Activated naive CD8-positive, alpha-beta T cell treated with anti-CD3 and anti-CD28 coated beads, Interleukin-2, amount 10 ng/mL, durations not matched to agents 7 days and 5 days (primary cell): ENCODE results near the gene HACD2. TPM values are rescaled to one million over a fixed set of nuclear protein-coding genes. Genes with fewer than 3 reads are reported as not detected.
"Not testable (repeated sequence)": the region's sequence is repeated elsewhere in the genome, so short reads cannot be mapped to it uniquely, and the experiment has no call there.

Source experiments
- ATAC-seq: fragments of 150-1000 bp; cut with Tn5 transposase; one replicate; pipeline ENCODE4 v1.10.0; 2021; ENCODE audit warnings: low read depth, moderate library complexity
- POLR2A ChIA-PET: fragments of 350-600 bp; sonication (Branson Sonifier 250); formaldehyde crosslinking; loops from one replicate; lab custom pipeline; 2021; ENCODE audit warnings: antibody characterized with exemption; lab: Charles Lee
- DNase-seq: peaks from one replicate; pipeline ENCODE4 v3.0.0; 2021
- H3K27ac Mint-ChIP-seq: one replicate; pipeline ENCODE4 v1.8.0; 2022; ENCODE audit warnings: mild to moderate bottlenecking, mixed read lengths
- H3K27me3 Mint-ChIP-seq: one replicate; pipeline ENCODE4 v1.8.0; 2022; ENCODE audit warnings: mild to moderate bottlenecking, moderate library complexity, mixed read lengths
- H3K36me3 Mint-ChIP-seq: one replicate; pipeline ENCODE4 v1.8.0; 2021; ENCODE audit warnings: mild to moderate bottlenecking, mixed read lengths
- H3K4me1 Mint-ChIP-seq: one replicate; pipeline ENCODE4 v1.8.0; 2021; ENCODE audit warnings: mixed read lengths
- H3K4me3 Mint-ChIP-seq: one replicate; pipeline ENCODE4 v1.8.0; 2022; ENCODE audit warnings: mild to moderate bottlenecking, moderate library complexity, mixed read lengths
- H3K9me3 Mint-ChIP-seq: one replicate; pipeline ENCODE4 v1.8.0; 2021; ENCODE audit warnings: mixed read lengths
- total RNA-seq, 2 experiments: library from RNA; stranded (reverse); gene quantifications; one replicate each; pipeline ENCODE4 v1.2.3, GENCODE V29; 2021

Gene HACD2
- total RNA-seq, 2 experiments from 2014 or later, result 19.3 to 21.9 TPM

DNA sequence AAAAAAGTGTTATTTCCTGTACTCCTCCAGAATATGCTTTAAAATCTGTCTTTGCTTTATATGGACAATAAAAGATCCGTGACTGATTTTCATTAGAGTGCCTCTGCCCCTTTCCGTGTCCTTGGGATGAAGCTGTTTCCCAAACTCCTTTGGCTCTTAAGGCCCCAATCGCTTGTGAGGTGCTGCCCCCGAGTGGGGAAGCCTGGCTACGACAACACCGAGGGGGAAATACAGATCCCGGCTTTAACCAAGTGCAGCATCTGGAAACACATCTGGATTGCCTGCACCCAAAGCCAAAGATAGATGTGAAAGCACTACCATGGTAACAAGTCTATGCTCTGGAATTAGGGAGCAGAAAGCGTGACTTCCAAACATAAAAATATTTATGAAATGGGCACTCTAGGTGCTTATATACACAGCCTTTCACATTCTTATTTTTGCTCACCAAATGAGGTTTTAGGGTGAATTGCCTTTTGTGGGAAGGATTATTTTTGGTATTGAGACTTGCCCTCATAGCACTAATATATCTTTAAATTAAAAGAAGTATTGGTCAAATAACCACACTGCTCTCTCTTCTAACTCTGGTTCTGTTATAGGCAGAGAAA is 95.4 kb downstream of the HACD2 start:
- no peak overlapping the region for H3K27ac Mint-ChIP-seq
- POLR2A ChIA-PET, result no interaction called here
- H3K27me3 Mint-ChIP-seq, result no peaks in the 10 kb centered on the region

DNA sequence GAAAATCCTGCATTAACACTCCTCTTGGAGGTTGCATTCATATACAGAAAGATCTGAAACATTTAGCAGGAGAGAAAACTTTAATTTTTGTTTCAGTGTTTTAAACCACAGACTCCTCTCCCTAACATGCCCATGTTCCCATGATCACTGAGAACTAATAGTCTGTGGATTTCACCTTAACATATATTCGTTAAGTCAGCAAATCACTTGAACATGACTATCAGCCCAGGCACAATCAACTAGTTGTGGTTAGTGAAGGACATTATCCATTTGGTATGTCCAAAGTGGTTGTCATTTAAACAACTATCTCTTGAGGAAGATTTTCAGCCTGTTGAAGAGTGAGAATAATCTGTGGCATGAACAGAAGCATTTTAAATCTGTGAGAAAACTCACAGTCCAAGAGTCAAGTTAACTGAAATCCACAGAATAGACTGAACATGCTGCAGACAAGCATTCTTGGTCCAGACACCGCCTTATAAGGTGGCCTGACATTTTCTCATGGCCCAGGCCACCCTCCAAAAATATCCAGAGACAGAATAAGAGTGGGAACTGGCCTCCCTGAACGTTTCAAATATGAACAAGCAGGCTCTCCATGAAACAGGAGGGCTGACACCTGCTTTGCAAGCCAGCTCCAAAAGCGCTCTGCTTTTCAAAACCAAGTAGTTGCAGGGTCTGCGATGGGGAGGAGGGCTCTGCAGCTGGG is 96.1 kb downstream of the HACD2 start:
- Mint-ChIP-seq H3K27ac (no peak overlapping the region), H3K36me3 (peaks cover 2% of the 10 kb centered on the region), H3K4me1 (no peaks in the 10 kb centered on the region), H3K9me3 (no peaks in the 10 kb centered on the region), H3K27me3 (no peaks in the 10 kb centered on the region), H3K4me3 (no peak overlapping the region)
- ATAC-seq, result no peak
- POLR2A ChIA-PET, result no interaction called here
- no peak for DNase-seq

More for the DNA sequence above, 95.4 kb downstream of the HACD2 start:
- H3K9me3 Mint-ChIP-seq, result no peaks in the 10 kb centered on the region
- H3K4me3 Mint-ChIP-seq, result no peak overlapping the region
- no peak for ATAC-seq
- H3K4me1 Mint-ChIP-seq, result no peaks in the 10 kb centered on the region
- peaks cover 2% of the 10 kb centered on the region for H3K36me3 Mint-ChIP-seq
- DNase-seq, result peak; percentile 66

DNA sequence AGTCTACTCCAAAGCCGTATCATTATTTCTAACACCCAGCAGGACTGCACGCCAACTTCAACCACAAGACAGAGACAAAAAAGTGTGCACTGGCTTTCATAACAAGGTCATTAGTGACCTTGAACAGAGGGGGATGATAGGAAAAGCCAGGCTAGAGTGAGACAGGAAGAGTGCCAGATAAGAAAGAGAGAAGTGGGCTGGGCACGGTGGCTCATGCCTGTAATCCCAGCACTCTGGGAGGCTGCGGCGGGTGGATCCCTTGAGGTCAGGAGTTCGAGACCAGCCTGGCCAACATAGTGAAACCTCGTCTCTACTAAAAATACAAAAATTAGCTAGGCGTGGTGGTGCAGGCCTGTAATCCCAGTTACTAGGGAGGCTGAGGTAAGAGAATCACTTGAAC is 97.8 kb downstream of the HACD2 start:
- H3K36me3 Mint-ChIP-seq, H3K27ac Mint-ChIP-seq, H3K27me3 Mint-ChIP-seq, ATAC-seq, DNase-seq, POLR2A ChIA-PET, H3K9me3 Mint-ChIP-seq, H3K4me3 Mint-ChIP-seq, H3K4me1 Mint-ChIP-seq: not testable (repeated sequence)

DNA sequence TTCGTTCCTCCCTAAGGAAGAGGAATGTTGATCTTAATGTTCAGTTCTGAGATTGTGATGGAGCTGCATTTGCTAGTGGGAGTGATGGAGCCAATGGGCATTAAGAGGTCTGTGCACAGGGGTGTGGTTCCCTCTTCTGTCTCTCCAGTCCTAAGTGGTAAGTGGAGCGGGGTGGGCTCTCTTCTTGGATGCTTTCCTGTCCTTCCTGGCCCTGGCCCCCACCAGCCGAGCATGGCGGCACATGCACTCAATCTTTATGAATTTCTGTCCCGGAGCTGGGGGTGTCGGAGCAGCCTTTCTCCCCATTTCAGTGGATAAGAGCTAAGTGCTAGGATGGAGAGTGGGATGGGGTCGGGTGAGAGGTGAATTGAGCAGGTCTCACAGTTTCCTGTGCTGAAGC is 98.4 kb downstream of the HACD2 start:
- Mint-ChIP-seq H3K27ac (no peak overlapping the region), H3K4me3 (no peak overlapping the region), H3K27me3 (no peaks in the 10 kb centered on the region), H3K9me3 (no peaks in the 10 kb centered on the region), H3K4me1 (no peaks in the 10 kb centered on the region), H3K36me3 (peaks cover 2% of the 10 kb centered on the region)
- ATAC-seq (no peak), DNase-seq (no peak)
- POLR2A ChIA-PET, result no interaction called here

DNA sequence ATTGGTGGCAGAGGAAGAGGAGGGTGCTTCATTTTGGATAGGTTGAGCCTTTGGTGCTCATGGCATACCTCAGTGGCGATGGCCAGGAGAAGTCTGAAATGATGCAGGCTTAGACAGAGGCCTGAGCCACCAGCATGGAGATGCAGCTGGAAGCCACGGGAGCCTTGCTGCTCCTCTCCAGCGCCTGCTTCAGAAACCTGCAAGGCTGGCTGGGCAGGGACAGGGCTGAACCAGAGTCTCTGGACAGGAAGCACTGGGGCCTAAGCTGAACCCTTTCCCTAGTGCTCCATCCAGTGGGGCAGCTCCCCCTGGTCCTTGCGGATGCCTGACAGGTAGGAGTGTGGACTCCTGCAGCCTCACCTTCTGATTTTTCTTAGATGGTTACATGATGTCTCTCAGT is 99.3 kb downstream of the HACD2 start:
- DNase-seq, result no peak
- Mint-ChIP-seq H3K4me1 (no peaks in the 10 kb centered on the region), H3K27ac (no peak overlapping the region), H3K4me3 (no peak overlapping the region), H3K27me3 (peaks cover under 1% of the 10 kb centered on the region), H3K9me3 (no peaks in the 10 kb centered on the region), H3K36me3 (peaks cover 2% of the 10 kb centered on the region)
- no peak for ATAC-seq
- POLR2A ChIA-PET, result no interaction called here

DNA sequence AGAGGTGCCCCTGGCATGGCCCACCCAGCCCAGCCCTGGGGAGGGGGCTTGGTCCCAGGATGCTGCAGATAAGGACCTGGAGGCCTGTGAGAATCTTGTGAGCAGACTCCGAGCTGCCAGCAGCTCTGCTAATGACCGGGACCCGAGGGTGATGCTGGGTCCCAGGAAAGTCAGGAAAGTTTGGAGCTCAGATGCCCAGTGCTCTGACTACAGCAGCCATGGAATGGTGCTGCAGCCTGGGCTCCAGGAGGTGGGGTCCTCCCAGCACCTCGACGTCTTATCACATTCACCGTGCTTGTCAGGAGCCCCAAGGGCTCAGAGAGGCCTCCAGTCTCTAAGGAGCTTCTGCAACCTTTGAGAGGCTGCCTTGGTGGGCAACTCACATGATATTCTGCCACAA is 101.7 kb downstream of the HACD2 start:
- Mint-ChIP-seq H3K4me3 (no peak overlapping the region), H3K4me1 (no peaks in the 10 kb centered on the region), H3K9me3 (no peaks in the 10 kb centered on the region), H3K27ac (no peak overlapping the region), H3K27me3 (peaks cover 6% of the 10 kb centered on the region), H3K36me3 (no peaks in the 10 kb centered on the region)
- ATAC-seq (no peak), DNase-seq (no peak)
- POLR2A ChIA-PET, result no interaction called here

DNA sequence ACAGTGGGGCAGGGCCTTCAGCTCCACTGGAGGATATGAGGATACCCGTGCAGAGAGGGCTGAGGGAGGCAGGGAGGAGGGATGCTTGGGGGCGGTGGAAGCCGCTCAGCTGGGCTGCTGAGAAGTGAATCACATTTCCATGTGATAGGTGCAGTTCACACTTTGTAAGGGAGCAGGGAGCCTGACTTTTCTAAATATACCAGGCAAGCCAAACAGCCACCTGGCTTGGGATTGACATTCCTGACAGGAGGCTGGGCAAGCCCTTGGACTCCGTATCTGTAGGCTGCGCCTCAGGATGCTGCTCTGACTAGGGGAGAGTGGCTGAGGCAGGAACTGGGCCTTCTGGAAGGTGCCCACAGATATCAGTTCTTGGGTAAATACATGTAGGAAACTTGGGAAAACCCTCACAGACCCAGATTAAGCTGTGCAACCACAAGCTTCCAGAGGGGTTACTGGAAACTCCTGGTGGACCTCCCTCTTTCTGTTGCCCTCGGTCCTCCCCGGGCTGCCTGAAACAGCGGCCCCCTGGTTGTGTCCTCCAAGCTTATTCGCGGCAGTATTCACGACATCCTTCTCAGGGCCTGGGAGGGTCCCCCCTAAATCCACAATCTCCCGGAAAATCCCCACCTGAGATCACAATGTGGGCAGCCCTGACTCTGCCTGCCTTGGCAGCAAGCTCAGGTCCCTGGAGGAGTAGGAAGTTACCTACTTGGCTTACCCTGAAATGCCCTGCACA is 103.0 kb downstream of the HACD2 start:
- Mint-ChIP-seq H3K27me3 (peaks cover 9% of the 10 kb centered on the region), H3K9me3 (no peaks in the 10 kb centered on the region), H3K4me1 (no peaks in the 10 kb centered on the region), H3K4me3 (no peak overlapping the region), H3K27ac (no peak overlapping the region), H3K36me3 (no peaks in the 10 kb centered on the region)
- no peak for ATAC-seq
- DNase-seq, result no peak
- POLR2A ChIA-PET, result no interaction called here

DNA sequence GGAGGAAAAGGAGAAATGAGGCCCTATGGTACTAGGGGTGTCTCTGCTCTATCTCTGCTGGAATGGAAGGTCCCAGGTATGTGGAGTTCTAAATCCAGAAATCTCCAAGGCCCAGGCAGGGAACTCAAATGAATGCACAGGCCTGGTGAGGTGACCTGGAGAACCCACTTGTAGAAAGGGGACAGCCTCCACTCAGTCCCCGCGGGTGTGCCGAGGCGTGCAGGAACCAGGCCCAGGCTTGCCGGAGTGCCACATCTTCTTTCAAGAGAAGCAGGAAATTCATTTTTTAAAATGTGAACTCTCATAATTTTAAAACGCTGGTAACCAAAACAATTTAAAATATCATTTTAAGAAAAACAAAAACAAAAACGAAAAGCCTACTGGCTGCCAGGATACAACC is 103.8 kb downstream of the HACD2 start:
- no peaks in the 10 kb centered on the region for H3K4me1 Mint-ChIP-seq
- no peak overlapping the region for H3K4me3 Mint-ChIP-seq
- no peak overlapping the region for H3K27ac Mint-ChIP-seq
- POLR2A ChIA-PET, result no interaction called here
- peaks cover 11% of the 10 kb centered on the region for H3K27me3 Mint-ChIP-seq
- ATAC-seq, result no peak
- DNase-seq, result no peak
- H3K9me3 Mint-ChIP-seq, result no peaks in the 10 kb centered on the region
- H3K36me3 Mint-ChIP-seq, result no peaks in the 10 kb centered on the region

DNA sequence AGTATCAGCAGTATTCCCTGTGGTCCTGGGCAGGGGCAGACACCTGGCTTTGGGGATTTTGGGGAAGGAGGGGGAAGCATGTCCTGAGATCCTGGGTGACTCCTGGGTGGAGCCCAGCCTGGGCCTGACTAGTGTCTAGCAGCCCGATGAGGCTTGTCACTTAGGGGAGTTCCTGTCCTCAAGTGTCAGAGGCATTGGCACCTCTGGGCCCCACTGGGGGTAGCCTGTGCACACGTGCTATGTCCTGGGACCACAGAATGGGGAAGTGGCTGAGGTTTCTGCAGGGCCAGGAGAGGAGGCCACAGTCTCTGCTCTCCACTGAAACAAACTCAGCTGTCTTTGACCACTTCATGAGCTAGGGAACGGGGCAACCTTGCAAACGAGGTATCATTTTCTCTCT is 104.4 kb downstream of the HACD2 start:
- H3K36me3 Mint-ChIP-seq, result no peaks in the 10 kb centered on the region
- POLR2A ChIA-PET, result no interaction called here
- H3K27ac Mint-ChIP-seq, result no peak overlapping the region
- H3K4me1 Mint-ChIP-seq, result no peaks in the 10 kb centered on the region
- H3K27me3 Mint-ChIP-seq, result peaks cover 15% of the 10 kb centered on the region
- DNase-seq (no peak), ATAC-seq (no peak)
- H3K4me3 Mint-ChIP-seq, result no peak overlapping the region
- H3K9me3 Mint-ChIP-seq, result no peaks in the 10 kb centered on the region

DNA sequence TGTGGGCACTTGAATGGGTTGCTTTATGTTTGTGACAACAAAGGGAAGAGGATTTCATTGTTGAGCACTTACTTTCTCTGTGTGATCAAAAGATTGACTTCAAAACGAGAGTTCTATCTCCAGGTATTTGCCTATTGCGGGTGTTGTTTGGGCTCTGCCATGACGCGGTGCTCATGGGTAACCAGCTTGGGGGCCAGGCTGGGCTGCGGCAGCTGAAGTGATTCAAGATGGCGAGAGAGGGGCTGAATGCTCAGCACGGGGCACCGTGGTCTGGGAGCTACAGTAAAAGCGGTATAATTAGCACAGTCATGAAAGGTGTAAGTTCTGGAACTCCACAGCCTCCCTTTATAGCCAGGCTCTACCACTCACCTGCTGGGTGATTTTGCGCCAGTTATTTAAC is 105.0 kb downstream of the HACD2 start:
- H3K4me3 Mint-ChIP-seq, result no peak overlapping the region
- no peaks in the 10 kb centered on the region for H3K36me3 Mint-ChIP-seq
- POLR2A ChIA-PET, result no interaction called here
- DNase-seq (no peak), ATAC-seq (no peak)
- peaks cover 3% of the 10 kb centered on the region for H3K4me1 Mint-ChIP-seq
- H3K27me3 Mint-ChIP-seq, result peaks cover 19% of the 10 kb centered on the region
- no peak overlapping the region for H3K27ac Mint-ChIP-seq
- H3K9me3 Mint-ChIP-seq, result no peaks in the 10 kb centered on the region

DNA sequence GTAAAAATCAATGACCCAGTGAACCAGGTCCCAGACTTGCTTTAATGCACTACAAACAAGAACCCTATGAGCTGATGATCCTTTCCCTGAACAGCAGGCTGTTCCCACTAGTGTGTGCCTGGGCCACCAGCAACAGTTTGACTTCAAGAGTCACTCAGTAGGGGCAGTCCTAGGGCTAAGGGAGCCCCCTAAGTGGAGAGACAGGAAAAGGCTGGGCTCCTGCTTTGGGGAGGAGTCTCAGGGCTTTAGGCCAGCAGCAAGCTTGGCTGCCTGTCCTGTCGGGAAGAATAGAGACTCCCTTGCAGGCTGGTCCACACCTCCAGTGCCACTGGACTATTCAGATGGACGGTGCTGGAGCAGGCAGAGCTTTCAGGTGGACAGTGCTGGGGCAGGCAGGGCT is 106.5 kb downstream of the HACD2 start:
- POLR2A ChIA-PET, result no interaction called here

DNA sequence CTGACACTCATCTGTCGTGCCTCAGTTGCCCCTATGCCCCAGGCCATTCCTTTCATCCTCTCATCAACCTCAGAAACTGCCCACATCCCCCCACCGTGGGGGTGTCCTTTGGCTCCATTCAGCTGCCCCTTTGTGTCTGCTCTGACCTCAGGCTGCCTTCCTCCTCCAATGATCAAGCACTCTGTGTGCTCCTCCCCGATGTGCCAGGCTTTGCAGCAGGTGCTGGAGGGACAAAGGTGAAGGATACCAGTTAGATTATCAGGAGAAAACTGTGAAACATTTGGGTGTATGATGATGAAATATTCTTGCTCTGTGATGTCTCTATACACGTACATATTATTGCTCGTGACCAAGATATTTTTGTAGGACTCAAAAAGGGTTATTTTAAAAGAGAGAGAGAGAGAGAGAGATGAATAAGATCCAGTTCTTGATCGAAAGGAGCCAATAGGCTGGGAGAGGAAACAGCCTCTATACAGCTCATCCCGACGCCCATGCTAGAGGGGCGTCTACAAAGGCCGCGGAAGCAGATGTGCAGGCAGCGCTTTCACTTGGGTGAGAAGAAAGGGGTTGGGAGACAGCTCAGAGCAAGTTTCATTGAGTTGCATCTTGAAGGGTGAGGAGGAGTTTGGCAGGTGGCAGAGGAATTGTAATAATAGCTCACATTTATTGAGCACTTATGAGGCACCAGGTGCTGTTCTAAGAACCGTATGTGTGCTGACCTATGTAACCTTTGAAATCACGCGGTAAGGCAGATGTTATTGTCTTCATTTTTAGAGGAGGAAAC is 107.7 kb downstream of the HACD2 start:
- H3K4me1 Mint-ChIP-seq, result peaks cover 3% of the 10 kb centered on the region
- H3K27me3 Mint-ChIP-seq, result peaks cover 21% of the 10 kb centered on the region
- no peak for DNase-seq
- H3K27ac Mint-ChIP-seq, result no peak overlapping the region
- H3K4me3 Mint-ChIP-seq, result no peak overlapping the region
- H3K9me3 Mint-ChIP-seq, result no peaks in the 10 kb centered on the region
- POLR2A ChIA-PET, result no interaction called here
- ATAC-seq, result no peak
- H3K36me3 Mint-ChIP-seq, result no peaks in the 10 kb centered on the region

More for the DNA sequence above, 106.5 kb downstream of the HACD2 start:
- no peak for DNase-seq
- no peaks in the 10 kb centered on the region for H3K36me3 Mint-ChIP-seq
- H3K9me3 Mint-ChIP-seq, result no peaks in the 10 kb centered on the region
- ATAC-seq, result no peak
- H3K4me1 Mint-ChIP-seq, result peaks cover 3% of the 10 kb centered on the region
- H3K4me3 Mint-ChIP-seq, result no peak overlapping the region
- no peak overlapping the region for H3K27ac Mint-ChIP-seq
- peaks cover 19% of the 10 kb centered on the region for H3K27me3 Mint-ChIP-seq

DNA sequence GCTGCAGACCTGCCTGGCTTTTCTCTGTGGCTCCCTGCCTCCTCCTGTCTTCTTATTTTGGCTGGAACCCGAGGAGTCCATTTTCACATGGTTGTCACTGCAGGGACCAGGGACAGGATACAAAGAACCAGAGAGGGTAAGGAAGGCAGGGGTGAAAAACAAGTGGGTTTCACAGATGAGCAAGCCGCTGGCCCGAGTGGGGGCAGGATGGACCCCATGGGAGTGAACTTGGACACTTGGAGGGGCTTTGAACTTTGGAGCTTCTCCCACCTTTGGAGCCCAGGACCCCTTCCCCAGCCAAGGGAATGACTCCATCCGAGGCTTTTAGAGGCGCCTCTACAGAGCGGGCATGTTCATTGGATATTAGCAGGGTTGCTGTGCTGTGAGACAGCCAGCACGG is 109.1 kb downstream of the HACD2 start:
- POLR2A ChIA-PET, result no interaction called here
- no peaks in the 10 kb centered on the region for H3K36me3 Mint-ChIP-seq
- no peak overlapping the region for H3K4me3 Mint-ChIP-seq
- DNase-seq (no peak), ATAC-seq (no peak)
- peaks cover 24% of the 10 kb centered on the region for H3K27me3 Mint-ChIP-seq
- no peaks in the 10 kb centered on the region for H3K9me3 Mint-ChIP-seq
- H3K4me1 Mint-ChIP-seq, result peaks cover 3% of the 10 kb centered on the region
- no peak overlapping the region for H3K27ac Mint-ChIP-seq
